Vagina (tissue), 2 donors: ENCODE results near the gene YPEL4. TPM values are rescaled to one million over a fixed set of nuclear protein-coding genes. Genes with fewer than 3 reads are reported as not detected.

ENCODE experiments used
- DNase-seq, 2 donors: peaks; one replicate each; pipeline ENCODE4 v3.0.0-alpha.2; 2017; ENCODE audit errors: extremely low spot score in 2 of 2
- H3K27ac ChIP-seq: fragments of 200-600 bp; sonication (generic); one replicate; pipeline ENCODE4 v1.5.1; 2019
- H3K27me3 ChIP-seq: fragments of 200-600 bp; sonication (generic); one replicate; pipeline ENCODE4 v1.5.1; 2019
- H3K36me3 ChIP-seq, 2 donors: fragments of 200-600 bp; sonication (generic); one replicate each; pipeline ENCODE4 v1.5.1; 2017 to 2019
- H3K4me1 ChIP-seq: fragments of 200-600 bp; sonication (generic); one replicate; pipeline ENCODE4 v1.5.1; 2019
- H3K4me3 ChIP-seq, 2 donors: fragments of 200-600 bp; sonication (generic); 1 replicate in 1 of 2; 2 replicates in 1 of 2; pipeline ENCODE4 v1.5.1; 2016 to 2019
- H3K9me3 ChIP-seq: fragments of 200-600 bp; sonication (generic); one replicate; pipeline ENCODE4 v1.5.1; 2019
- POLR2A ChIP-seq, 2 donors: fragments of 450-650 bp; IDR thresholded peaks; one replicate each; pipeline ENCODE4 v1.6.1; 2017; ENCODE audit warnings: antibody characterized with exemption in 2 of 2, mild to moderate bottlenecking in 2 of 2, moderate library complexity in 2 of 2
- POLR2AphosphoS5 ChIP-seq, 2 donors: sonication (generic); formaldehyde crosslinking; IDR thresholded peaks; one replicate each; pipeline ENCODE4 v1.9.0; 2017; ENCODE audit warnings: antibody characterized with exemption in 2 of 2, mild to moderate bottlenecking in 2 of 2, low read depth in 1 of 2; ENCODE audit not compliant: insufficient read depth in 1 of 2
- intact Hi-C: fragments of 100-400 bp; cut with DNase I; formaldehyde crosslinking; loops from one replicate; pipeline ENCODE4 v1.15.1; 2023
- total RNA-seq: library from RNA; depleted of rRNA; stranded (reverse); fragments of >200 nt; gene quantifications from one replicate; pipeline ENCODE4 v1.2.3, GENCODE V29; 2016
- TF ChIP-seq, protein P1 (sequence below), 3 experiments: fragments of 450-650 bp in 2 of 3; fragments of 200-600 bp in 1 of 3; sonication (generic) in 1 of 3; IDR thresholded peaks; one replicate each; pipeline ENCODE4 v1.5.1; 2017 to 2019; ENCODE audit warnings: antibody characterized with exemption in 3 of 3, mild to moderate bottlenecking in 2 of 3, moderate library complexity in 2 of 3

The YPEL4 gene
- total RNA-seq, 1 donor from 2014 or later: 2.7 TPM

GRCh38 chr11:57616595-57616994, 33.1 kb downstream of the YPEL4 start:
- no peak for DNase-seq
- TF ChIP-seq POLR2AphosphoS5 (IDR thresholded peaks at IDR 0.05; ENCODE audit: insufficient read depth in 1 of 2, low read depth in 1 of 2): no peak
- TF ChIP-seq, protein P1, sequence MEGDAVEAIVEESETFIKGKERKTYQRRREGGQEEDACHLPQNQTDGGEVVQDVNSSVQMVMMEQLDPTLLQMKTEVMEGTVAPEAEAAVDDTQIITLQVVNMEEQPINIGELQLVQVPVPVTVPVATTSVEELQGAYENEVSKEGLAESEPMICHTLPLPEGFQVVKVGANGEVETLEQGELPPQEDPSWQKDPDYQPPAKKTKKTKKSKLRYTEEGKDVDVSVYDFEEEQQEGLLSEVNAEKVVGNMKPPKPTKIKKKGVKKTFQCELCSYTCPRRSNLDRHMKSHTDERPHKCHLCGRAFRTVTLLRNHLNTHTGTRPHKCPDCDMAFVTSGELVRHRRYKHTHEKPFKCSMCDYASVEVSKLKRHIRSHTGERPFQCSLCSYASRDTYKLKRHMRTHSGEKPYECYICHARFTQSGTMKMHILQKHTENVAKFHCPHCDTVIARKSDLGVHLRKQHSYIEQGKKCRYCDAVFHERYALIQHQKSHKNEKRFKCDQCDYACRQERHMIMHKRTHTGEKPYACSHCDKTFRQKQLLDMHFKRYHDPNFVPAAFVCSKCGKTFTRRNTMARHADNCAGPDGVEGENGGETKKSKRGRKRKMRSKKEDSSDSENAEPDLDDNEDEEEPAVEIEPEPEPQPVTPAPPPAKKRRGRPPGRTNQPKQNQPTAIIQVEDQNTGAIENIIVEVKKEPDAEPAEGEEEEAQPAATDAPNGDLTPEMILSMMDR (IDR thresholded peaks at IDR 0.05): no peak
- TF ChIP-seq POLR2A (IDR thresholded peaks at IDR 0.05): no peak
- Histone ChIP-seq H3K36me3 (peaks cover 0 to 27% of the 10 kb centered on the region in 2 donors), H3K4me1 (no peaks in the 10 kb centered on the region), H3K27me3 (no peaks in the 10 kb centered on the region), H3K4me3 (no peak overlapping the region), H3K27ac (no peak overlapping the region), H3K9me3 (no peaks in the 10 kb centered on the region)
- intact Hi-C loops: no loop called here

GRCh38 chr11:57615308-57615707, 34.4 kb downstream of the YPEL4 start:
- no peak for DNase-seq
- no peaks in the 10 kb centered on the region for H3K4me1 ChIP-seq
- no peak overlapping the region for H3K4me3 ChIP-seq
- H3K36me3 ChIP-seq: peaks cover 0 to 35% of the 10 kb centered on the region in 2 donors
- H3K27me3 ChIP-seq: no peaks in the 10 kb centered on the region
- H3K9me3 ChIP-seq: no peaks in the 10 kb centered on the region
- intact Hi-C loops: no loop called here
- TF ChIP-seq, protein P1 (IDR thresholded peaks at IDR 0.05): no peak
- TF ChIP-seq POLR2AphosphoS5 (IDR thresholded peaks at IDR 0.05; ENCODE audit: insufficient read depth in 1 of 2, low read depth in 1 of 2): no peak
- no peak for TF ChIP-seq POLR2A (IDR thresholded peaks at IDR 0.05)
- no peak overlapping the region for H3K27ac ChIP-seq

DNA sequence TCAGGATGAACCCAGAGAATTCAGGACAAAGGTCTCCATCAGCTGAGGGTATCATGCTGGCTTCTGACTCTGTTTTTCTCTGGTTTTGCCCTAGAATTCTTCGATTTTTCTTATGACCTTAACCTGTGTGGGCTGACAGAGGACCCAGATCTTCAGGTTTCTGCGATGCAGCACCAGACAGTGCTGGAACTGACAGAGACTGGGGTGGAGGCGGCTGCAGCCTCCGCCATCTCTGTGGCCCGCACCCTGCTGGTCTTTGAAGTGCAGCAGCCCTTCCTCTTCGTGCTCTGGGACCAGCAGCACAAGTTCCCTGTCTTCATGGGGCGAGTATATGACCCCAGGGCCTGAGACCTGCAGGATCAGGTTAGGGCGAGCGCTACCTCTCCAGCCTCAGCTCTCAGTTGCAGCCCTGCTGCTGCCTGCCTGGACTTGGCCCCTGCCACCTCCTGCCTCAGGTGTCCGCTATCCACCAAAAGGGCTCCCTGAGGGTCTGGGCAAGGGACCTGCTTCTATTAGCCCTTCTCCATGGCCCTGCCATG, 35.4 kb downstream of the YPEL4 start:
- DNase-seq: no peak
- peaks cover 0 to 39% of the 10 kb centered on the region in 2 donors for H3K36me3 ChIP-seq
- H3K27me3 ChIP-seq: no peaks in the 10 kb centered on the region
- H3K4me3 ChIP-seq: no peak overlapping the region
- H3K4me1 ChIP-seq: no peaks in the 10 kb centered on the region
- TF ChIP-seq, protein P1 (IDR thresholded peaks at IDR 0.05): no peak
- no peak for TF ChIP-seq POLR2A (IDR thresholded peaks at IDR 0.05)
- TF ChIP-seq POLR2AphosphoS5 (IDR thresholded peaks at IDR 0.05; ENCODE audit: insufficient read depth in 1 of 2, low read depth in 1 of 2): no peak
- no peak overlapping the region for H3K27ac ChIP-seq
- intact Hi-C loops: no loop called here
- no peaks in the 10 kb centered on the region for H3K9me3 ChIP-seq

GRCh38 chr11:57610170-57610569, 39.5 kb downstream of the YPEL4 start:
- no peak overlapping the region for H3K27ac ChIP-seq
- intact Hi-C loops: no loop called here
- H3K36me3 ChIP-seq: peaks cover 0 to 49% of the 10 kb centered on the region in 2 donors
- H3K27me3 ChIP-seq: no peaks in the 10 kb centered on the region
- TF ChIP-seq POLR2A (IDR thresholded peaks at IDR 0.05): no peak
- TF ChIP-seq, protein P1 (IDR thresholded peaks at IDR 0.05): no peak
- TF ChIP-seq POLR2AphosphoS5 (IDR thresholded peaks at IDR 0.05; ENCODE audit: insufficient read depth in 1 of 2, low read depth in 1 of 2): no peak
- no peaks in the 10 kb centered on the region for H3K4me1 ChIP-seq
- H3K9me3 ChIP-seq: no peaks in the 10 kb centered on the region
- H3K4me3 ChIP-seq: no peak overlapping the region
- DNase-seq: no peak

DNA sequence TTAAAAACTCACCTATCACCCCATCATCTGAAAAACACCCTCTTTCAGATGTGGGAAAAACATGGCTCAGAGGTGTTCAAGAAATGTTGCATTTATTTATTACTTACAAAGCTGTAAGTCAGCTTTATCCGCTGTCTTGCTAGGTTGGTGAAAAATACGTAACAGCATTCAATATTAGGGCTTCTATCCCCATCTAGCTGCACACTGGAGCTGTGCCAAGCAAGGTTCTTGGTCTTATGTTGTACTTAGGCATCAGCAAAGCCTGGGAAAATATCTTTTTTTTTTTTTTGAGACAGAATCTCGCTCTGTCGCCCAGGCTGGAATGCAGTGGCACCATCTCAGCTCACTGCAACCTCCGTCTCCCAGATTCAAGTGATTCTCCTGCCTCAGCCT, 44.7 kb downstream of the YPEL4 start:
- intact Hi-C loops: no loop called here
- TF ChIP-seq POLR2AphosphoS5 (IDR thresholded peaks at IDR 0.05; ENCODE audit: insufficient read depth in 1 of 2, low read depth in 1 of 2) (no peak), POLR2A (IDR thresholded peaks at IDR 0.05) (no peak)
- TF ChIP-seq, protein P1 (IDR thresholded peaks at IDR 0.05): no peak
- H3K27me3 ChIP-seq: no peaks in the 10 kb centered on the region

More for the DNA sequence above, 44.7 kb downstream of the YPEL4 start:
- Histone ChIP-seq H3K27ac (no peak overlapping the region), H3K36me3 (peaks cover 0 to 16% of the 10 kb centered on the region in 2 donors), H3K9me3 (no peaks in the 10 kb centered on the region), H3K4me1 (peaks cover 2% of the 10 kb centered on the region), H3K4me3 (no peak overlapping the region)
- no peak for DNase-seq
